Measurements from ENCODE around the gene RETSAT. TPM values are rescaled to one million over a fixed set of nuclear protein-coding genes. Genes with fewer than 3 reads are reported as not detected.

RETSAT gene
- total RNA-seq, 1 donor from 2014 or later, result 62.1 TPM

- no peaks in the 10 kb centered on the region for H3K27me3 ChIP-seq
- peak overlapping the region; percentile 63 for H3K27ac ChIP-seq
- peaks cover 51% of the 10 kb centered on the region for H3K4me1 ChIP-seq
- intact Hi-C loops (cut with DNase I), result no loop called here
- peak overlapping the region in 1 of 2 donors; percentile 15 for H3K4me3 ChIP-seq
- TF ChIP-seq POLR2AphosphoS5 (IDR thresholded peaks at IDR 0.05; ENCODE audit: insufficient read depth in 1 of 2, low read depth in 1 of 2) (no peak), POLR2A (IDR thresholded peaks at IDR 0.05) (no peak), CTCF (IDR thresholded peaks at IDR 0.05) (no peak)
- no peak for DNase-seq (ENCODE audit: extremely low spot score in 2 of 2)
- H3K36me3 ChIP-seq, result peaks cover 2 to 51% of the 10 kb centered on the region in 2 donors
- no peaks in the 10 kb centered on the region for H3K9me3 ChIP-seq
Measured at GRCh38 chr2:85396531-85397470, 42.5 kb upstream of the RETSAT start.

GRCh38 chr2:85395912-85396475 lies 41.7 kb upstream of the RETSAT start:
- H3K4me3 ChIP-seq, result peak overlapping the region in 1 of 2 donors; percentile 15

GRCh38 chr2:85394976-85395375 lies 40.6 kb upstream of the RETSAT start:
- intact Hi-C loops (cut with DNase I), result no loop called here
- H3K36me3 ChIP-seq, result peaks cover 2 to 48% of the 10 kb centered on the region in 2 donors
- no peaks in the 10 kb centered on the region for H3K27me3 ChIP-seq
- no peaks in the 10 kb centered on the region for H3K9me3 ChIP-seq
- no peak overlapping the region for H3K4me3 ChIP-seq
- no peak for DNase-seq (ENCODE audit: extremely low spot score in 2 of 2)
- peaks cover 46% of the 10 kb centered on the region for H3K4me1 ChIP-seq
- H3K27ac ChIP-seq, result no peak overlapping the region
- TF ChIP-seq CTCF (IDR thresholded peaks at IDR 0.05), result no peak
- no peak for TF ChIP-seq POLR2A (IDR thresholded peaks at IDR 0.05)
- TF ChIP-seq POLR2AphosphoS5 (IDR thresholded peaks at IDR 0.05; ENCODE audit: insufficient read depth in 1 of 2, low read depth in 1 of 2), result no peak

More at GRCh38 chr2:85395912-85396475, 41.7 kb upstream of the RETSAT start:
- peaks cover 48% of the 10 kb centered on the region for H3K4me1 ChIP-seq
- TF ChIP-seq POLR2AphosphoS5 (IDR thresholded peaks at IDR 0.05; ENCODE audit: insufficient read depth in 1 of 2, low read depth in 1 of 2) (no peak), CTCF (IDR thresholded peaks at IDR 0.05) (no peak), POLR2A (IDR thresholded peaks at IDR 0.05) (no peak)
- H3K9me3 ChIP-seq, result no peaks in the 10 kb centered on the region
- no peak for DNase-seq (ENCODE audit: extremely low spot score in 2 of 2)
- intact Hi-C loops (cut with DNase I), result no loop called here
- H3K27ac ChIP-seq, result peak overlapping the region; percentile 63
- no peaks in the 10 kb centered on the region for H3K27me3 ChIP-seq
- H3K36me3 ChIP-seq, result peaks cover 2 to 52% of the 10 kb centered on the region in 2 donors

GRCh38 chr2:85394261-85394681 lies 39.9 kb upstream of the RETSAT start:
- intact Hi-C loops (cut with DNase I), result no loop called here
- no peak overlapping the region for H3K4me3 ChIP-seq
- H3K9me3 ChIP-seq, result no peaks in the 10 kb centered on the region
- TF ChIP-seq CTCF (IDR thresholded peaks at IDR 0.05), result no peak
- TF ChIP-seq POLR2AphosphoS5 (IDR thresholded peaks at IDR 0.05; ENCODE audit: insufficient read depth in 1 of 2, low read depth in 1 of 2), result no peak
- no peak for TF ChIP-seq POLR2A (IDR thresholded peaks at IDR 0.05)
- H3K36me3 ChIP-seq, result peaks cover 2 to 50% of the 10 kb centered on the region in 2 donors
- H3K27ac ChIP-seq, result no peak overlapping the region
- no peak for DNase-seq (ENCODE audit: extremely low spot score in 2 of 2)
- peaks cover 46% of the 10 kb centered on the region for H3K4me1 ChIP-seq
- H3K27me3 ChIP-seq, result no peaks in the 10 kb centered on the region
